ENCODE measurements around the gene ZNF512B.

DNA sequence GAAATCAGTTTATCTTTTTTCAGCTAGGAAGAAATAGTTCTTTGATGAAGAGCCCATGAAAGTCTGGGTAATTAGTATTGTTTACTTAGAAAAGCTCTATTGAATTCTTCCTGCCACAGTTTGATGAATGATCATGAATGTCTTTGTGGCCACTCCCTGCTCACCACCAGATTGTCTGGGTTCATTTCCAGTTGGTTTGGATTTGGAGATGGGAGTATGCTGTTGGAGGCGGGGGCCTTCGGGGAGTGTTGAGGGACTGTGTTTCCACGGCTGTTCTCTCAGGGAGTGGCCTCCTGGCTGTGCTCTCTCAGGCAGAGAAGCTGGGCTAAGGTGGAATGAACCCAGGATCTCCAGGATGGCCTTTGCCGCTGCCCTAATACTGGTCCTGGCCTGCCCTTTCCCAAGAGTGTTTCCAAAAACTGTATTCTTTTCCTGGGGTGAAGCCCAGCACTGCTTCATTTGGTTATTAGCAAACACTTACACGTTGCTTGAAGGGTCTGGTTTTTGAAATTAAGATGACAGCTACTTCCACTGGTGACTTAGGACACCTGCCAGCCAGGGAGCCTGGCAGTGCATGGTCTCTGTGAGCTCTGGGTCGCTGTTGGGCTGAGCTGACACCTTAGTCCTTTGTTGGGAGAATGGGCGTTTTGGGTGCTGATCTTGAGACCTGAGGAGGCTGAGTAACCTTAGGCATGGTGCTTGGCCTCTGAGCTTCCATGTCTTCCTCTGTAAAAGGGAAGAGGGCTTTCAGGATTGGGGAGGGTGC lies 34.4 kb upstream of the ZNF512B start:
- no peak for TF ChIP-seq EZH2phosphoT487 (IDR thresholded peaks at IDR 0.05; ENCODE audit: insufficient read depth, low read depth)
- TF ChIP-seq EZH2 (IDR thresholded peaks at IDR 0.05; ENCODE audit: insufficient read depth, poor library complexity, severe bottlenecking): no peak
